Esophagus mucosa (tissue), 1 donor: ENCODE measurements around the gene DNAJC7. TPM values are rescaled to one million over a fixed set of nuclear protein-coding genes. Genes with fewer than 3 reads are reported as not detected.
A peak's percentile ranks its signal among the peaks of the same experiment; 100 is the strongest.

ENCODE experiments used
- ATAC-seq: fragments of 200-7000 bp; cut with Tn5 transposase; one replicate; pipeline ENCODE4 v1.9.1; 2020
- total RNA-seq: library from RNA; stranded (reverse); gene quantifications from one replicate; pipeline ENCODE4 v1.2.4, GENCODE V29; 2023
- donor health status: DM: yes; HTN: yes; CAD: no.

Gene DNAJC7
- total RNA-seq, 1 donor from 2014 or later, result 75.5 TPM

DNA sequence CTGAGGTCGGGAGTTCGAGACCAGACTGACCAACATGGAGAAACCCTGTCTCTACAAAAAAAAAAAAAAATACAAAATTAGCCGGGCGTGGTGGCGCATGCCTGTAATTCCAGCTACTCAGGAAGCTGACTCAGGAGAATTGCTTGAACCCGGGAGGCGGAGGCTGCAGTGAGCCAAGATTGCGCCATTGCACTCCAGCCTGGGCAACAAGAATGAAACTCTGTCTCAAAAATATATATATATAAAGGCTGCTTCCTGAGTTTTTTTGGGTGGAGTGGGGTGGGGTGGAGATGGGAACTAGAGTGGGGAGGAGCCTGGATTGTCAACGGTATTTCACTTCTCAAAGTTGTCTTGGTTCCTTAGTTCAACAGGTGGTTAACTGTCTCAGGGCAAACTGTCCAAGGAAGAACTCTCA is 7.0 kb downstream of the DNAJC7 start:
- peak; percentile 77 for ATAC-seq

DNA sequence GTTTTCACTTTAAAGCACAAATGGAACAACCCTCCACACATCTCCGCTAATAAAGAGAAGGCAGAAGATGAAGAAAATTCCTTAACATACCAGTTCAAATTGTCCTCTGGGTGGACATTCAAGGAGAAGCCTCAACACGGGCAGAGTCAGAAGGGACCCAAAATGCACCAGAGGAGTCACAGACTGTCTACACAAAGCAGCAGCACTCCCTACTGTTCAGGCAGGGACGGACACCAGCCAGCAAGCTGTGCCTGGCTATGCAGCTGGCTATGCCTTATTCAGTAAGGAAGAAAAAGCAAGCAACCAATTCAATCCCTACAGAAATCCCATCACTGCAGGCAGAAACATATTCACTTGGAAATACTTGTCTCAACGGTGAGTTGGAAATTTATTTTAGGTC is 8.1 kb downstream of the DNAJC7 start:
- ATAC-seq, result peak; percentile 80

DNA sequence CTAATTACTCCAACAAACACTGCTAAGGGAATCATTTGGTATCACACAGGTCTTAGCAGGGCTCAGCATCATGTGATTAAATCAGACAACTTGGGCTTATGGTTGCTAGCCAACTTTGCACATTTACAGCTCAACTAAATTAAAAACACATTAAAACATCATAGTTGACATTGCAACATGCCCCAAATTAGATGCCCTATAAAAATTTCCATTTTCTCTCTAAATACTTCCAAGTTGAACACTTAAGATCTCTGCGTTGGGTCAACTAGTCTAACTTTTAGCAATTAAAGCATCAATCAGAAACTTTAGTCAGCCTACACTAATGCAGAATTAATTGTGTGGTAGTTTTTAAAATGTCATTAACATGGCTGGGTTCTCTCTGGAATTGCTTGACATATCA is 12.1 kb downstream of the DNAJC7 start:
- ATAC-seq, result no peak

DNA sequence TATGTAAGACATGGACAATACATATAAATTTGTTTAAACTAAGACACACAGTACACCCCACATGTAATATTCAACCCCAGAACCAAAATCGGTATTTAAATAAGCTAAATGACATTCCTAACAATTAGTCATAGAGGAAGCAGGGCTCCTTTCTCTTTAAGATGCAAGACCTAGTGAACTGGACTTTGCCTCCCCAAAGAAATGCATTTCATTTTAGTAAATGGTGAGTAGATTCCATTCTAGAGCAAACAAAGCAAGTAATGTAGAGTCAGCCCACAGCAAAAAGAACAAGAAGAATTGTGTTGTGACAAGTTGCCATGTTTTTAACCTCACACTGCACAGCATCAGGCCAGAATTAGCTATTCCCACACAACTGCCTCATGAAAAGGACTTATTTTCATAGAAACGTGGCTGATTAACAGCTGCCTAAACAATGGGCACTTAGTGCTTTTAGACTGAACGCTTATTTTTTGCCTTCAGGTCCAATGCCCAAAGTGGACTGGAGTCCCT is 14.4 kb downstream of the DNAJC7 start:
- no peak for ATAC-seq

- no peak for ATAC-seq
Observed at GRCh38 chr17:42002175-42002791, 15.0 kb downstream of the DNAJC7 start.

GRCh38 chr17:42001729-42002128 is 15.5 kb downstream of the DNAJC7 start:
- no peak for ATAC-seq

DNA sequence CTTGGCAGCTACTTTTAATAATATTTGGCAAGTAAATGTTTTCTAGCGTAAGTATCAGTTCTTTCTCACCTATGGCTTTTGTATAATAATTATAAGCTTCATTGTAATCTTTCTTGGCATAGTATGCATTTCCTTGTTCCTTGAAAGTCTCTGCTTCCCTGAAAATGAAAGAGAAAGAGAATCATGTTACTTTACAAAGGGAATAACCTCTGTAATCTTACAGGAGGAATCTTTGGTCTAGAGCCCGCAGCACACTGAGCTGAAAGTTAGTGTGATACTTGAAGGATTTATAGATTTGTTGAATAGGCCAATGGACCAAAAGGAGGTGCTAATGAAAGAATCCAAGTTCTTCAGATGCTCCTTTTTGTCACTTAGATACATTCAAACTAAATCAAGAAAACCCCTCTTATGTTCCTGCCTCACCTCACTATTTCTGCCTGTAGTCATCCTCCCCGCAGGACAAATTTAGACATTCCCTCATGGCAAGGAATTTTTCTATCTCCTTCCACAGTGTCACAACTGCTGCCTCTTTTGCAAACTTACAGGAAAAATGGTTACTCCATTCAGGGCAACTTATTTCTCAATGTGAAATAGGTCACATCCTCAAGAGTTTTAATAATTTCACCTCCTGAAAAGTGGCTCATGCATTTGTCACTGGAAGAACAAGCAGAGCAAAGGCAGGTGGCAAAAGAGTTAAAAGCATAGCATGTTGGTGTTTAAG is 16.7 kb downstream of the DNAJC7 start:
- ATAC-seq, result peak; percentile 26

- no peak for ATAC-seq
Observed at GRCh38 chr17:41998497-41998896, 18.7 kb downstream of the DNAJC7 start.

- no peak for ATAC-seq
Observed at GRCh38 chr17:41996855-41997164, 20.4 kb downstream of the DNAJC7 start.

GRCh38 chr17:41992576-41992975 is 24.7 kb downstream of the DNAJC7 start:
- ATAC-seq, result no peak

GRCh38 chr17:41989702-41990419 is 27.4 kb downstream of the DNAJC7 start:
- ATAC-seq, result no peak

DNA sequence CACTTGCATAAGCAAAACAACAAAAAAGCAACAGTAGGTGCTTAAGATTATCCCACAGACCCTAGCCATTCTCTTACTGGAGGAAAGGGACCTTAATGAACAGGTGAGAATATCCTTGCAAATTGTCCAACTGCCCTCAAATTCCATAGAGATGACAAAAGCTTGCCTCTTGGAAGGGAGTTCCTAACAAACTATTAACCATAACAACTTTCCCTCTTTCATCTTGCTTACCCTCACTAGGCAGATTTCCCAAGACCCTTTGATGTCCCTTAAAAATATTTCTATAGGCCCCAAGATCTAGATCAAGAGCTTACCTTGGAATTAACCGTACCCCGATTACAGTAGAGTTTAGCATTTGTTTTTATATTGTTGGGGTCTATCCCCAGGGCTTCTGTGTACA is 28.8 kb downstream of the DNAJC7 start:
- no peak for ATAC-seq

- ATAC-seq, result peak; percentile 30
Observed at GRCh38 chr17:41987642-41988041, 29.6 kb downstream of the DNAJC7 start.

DNA sequence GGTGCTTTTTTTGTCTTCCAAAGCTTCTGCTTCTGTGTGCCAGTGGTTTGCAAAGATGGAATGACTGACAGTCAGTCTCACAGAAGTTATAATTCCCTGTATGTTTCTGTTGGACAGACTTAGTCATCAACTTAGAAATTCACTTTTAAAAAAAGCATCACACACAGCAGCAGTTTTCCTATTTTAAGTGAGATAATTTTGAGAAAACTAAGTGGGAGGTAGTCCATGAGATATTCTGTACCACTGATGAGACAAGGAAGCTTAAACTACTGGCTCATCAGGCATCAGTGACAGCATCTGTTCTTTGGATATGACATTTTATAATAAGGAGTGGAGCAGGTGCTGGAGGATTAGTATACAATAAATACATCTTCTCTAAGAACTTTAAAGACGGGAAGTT is 30.6 kb downstream of the DNAJC7 start:
- ATAC-seq, result no peak

- ATAC-seq, result no peak
Observed at GRCh38 chr17:41985919-41986318, 31.3 kb downstream of the DNAJC7 start.

- ATAC-seq, result no peak
Observed at GRCh38 chr17:41984454-41984853, 32.8 kb downstream of the DNAJC7 start.

DNA sequence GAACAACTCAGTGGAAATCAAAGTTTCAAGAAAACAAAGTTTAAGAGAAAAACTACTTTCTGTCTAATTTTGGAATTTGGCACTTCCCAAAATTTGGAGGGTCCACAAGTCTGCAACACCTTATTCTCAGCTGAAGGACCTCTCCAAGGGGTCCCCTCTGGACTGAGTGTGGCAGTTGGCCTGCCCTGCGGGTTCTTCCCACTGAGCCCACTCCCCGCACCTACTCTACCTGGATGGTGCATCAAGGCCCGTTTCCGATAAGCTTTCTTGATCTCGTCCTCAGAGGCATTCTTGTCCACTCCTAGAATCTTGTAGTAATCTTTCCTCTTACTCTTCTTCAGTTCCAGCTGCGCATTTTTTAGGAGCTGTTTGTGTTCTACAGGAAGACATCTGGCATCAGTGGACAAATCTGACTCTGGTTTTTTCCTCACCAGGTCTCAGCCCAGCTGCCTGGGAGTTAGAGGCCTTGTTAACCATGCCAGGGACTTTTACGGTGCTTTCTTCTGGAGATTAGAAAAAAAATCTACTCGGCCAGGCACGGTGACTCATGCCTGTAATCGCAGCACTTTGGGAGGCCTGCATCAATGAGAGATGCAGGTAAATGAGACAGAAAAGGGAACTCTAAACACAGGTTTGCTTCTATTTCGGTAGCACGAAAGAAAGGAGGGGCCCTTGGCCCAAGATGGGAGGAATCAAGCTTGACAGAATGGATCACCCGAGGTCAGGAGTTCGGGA is 35.0 kb downstream of the DNAJC7 start:
- peak; percentile 49 for ATAC-seq

DNA sequence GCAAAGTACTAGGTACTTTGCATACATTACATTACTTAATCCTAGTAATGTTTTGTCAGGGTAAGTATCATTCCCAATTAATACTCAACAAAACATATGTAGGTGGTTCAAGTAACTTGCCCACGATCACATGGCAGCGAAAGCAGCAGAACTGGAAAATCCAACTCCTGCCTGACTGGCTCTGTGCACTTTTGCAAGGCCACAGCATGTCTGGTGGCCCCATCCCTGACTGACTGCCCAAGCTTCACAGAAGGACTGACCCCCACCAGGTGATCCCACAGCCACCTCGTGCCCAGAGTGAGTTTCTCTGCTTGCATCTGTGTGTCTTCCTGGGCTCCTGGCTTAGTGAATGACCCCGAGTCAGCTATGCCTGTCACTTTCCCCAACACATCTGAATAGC is 39.2 kb downstream of the DNAJC7 start:
- ATAC-seq, result peak; percentile 52

GRCh38 chr17:41976142-41976768 is 41.0 kb downstream of the DNAJC7 start:
- ATAC-seq, result peak; percentile 79

- no peak for ATAC-seq
Observed at GRCh38 chr17:41975099-41976083, 41.8 kb downstream of the DNAJC7 start.

- ATAC-seq, result no peak
Observed at GRCh38 chr17:41974658-41975057, 42.6 kb downstream of the DNAJC7 start.
